WERI-Rb-1 (cell line): Measurements from ENCODE around the gene FAM3B.

Experiments used
- DNase-seq: peaks from one replicate; pipeline ENCODE4 v3.0.0-alpha.2; 2020
- H3K27ac ChIP-seq: fragments of 250-450 bp; sonication (Bioruptor Pico); 2 replicates; pipeline ENCODE4 v1.5.1; 2020; ENCODE audit warnings: mild to moderate bottlenecking, moderate library complexity
- H3K27me3 ChIP-seq: fragments of 250-450 bp; sonication (Bioruptor Pico); 2 replicates; pipeline ENCODE4 v1.5.1; 2021; ENCODE audit warnings: mild to moderate bottlenecking, low read depth, moderate library complexity; ENCODE audit not compliant: insufficient read depth, severe bottlenecking
- H3K36me3 ChIP-seq: fragments of 250-450 bp; sonication (Bioruptor Pico); 2 replicates; pipeline ENCODE4 v1.5.1; 2020; ENCODE audit warnings: mild to moderate bottlenecking, moderate library complexity
- H3K4me3 ChIP-seq: 2 replicates; pipeline ENCODE4 v1.5.1; 2011; ENCODE audit warnings: low read depth, mild to moderate bottlenecking, control low read depth, low read length
- H3K9me3 ChIP-seq: fragments of 250-450 bp; sonication (Bioruptor Pico); 2 replicates; pipeline ENCODE4 v1.5.1; 2021; ENCODE audit warnings: mild to moderate bottlenecking, moderate library complexity; ENCODE audit not compliant: severe bottlenecking
- CTCF ChIP-seq: IDR thresholded peaks from 2 replicates; pipeline ENCODE4 v1.5.1; 2011; ENCODE audit warnings: low read depth, mild to moderate bottlenecking, control low read depth, inconsistent platforms, low read length

FAM3B gene

GRCh38 chr21:41321908-41322495 is 5.4 kb downstream of the FAM3B start:
- TF ChIP-seq CTCF, result no peak
- no peak overlapping the region for H3K4me3 ChIP-seq
- no peaks in the 10 kb centered on the region for H3K27me3 ChIP-seq
- no peak overlapping the region for H3K27ac ChIP-seq
- no peak for DNase-seq
- H3K9me3 ChIP-seq, result no peaks in the 10 kb centered on the region
- no peaks in the 10 kb centered on the region for H3K36me3 ChIP-seq

- no peaks in the 10 kb centered on the region for H3K27me3 ChIP-seq
- no peaks in the 10 kb centered on the region for H3K9me3 ChIP-seq
- DNase-seq, result no peak
- no peak for TF ChIP-seq CTCF
- H3K36me3 ChIP-seq, result no peaks in the 10 kb centered on the region
- H3K4me3 ChIP-seq, result no peak overlapping the region
- H3K27ac ChIP-seq, result no peak overlapping the region
Observed at GRCh38 chr21:41322496-41323382, 6.1 kb downstream of the FAM3B start.

- no peak for DNase-seq
- H3K36me3 ChIP-seq, result no peaks in the 10 kb centered on the region
- no peaks in the 10 kb centered on the region for H3K9me3 ChIP-seq
- TF ChIP-seq CTCF, result no peak
- H3K27ac ChIP-seq, result no peak overlapping the region
- no peaks in the 10 kb centered on the region for H3K27me3 ChIP-seq
- H3K4me3 ChIP-seq, result no peak overlapping the region
Observed at GRCh38 chr21:41325138-41325912, 8.7 kb downstream of the FAM3B start.

- no peaks in the 10 kb centered on the region for H3K36me3 ChIP-seq
- DNase-seq, result no peak
- H3K4me3 ChIP-seq, result no peak overlapping the region
- TF ChIP-seq CTCF, result no peak
- no peak overlapping the region for H3K27ac ChIP-seq
- no peaks in the 10 kb centered on the region for H3K9me3 ChIP-seq
- no peaks in the 10 kb centered on the region for H3K27me3 ChIP-seq
Observed at GRCh38 chr21:41326414-41327080, 9.9 kb downstream of the FAM3B start.

- H3K4me3 ChIP-seq, result no peak overlapping the region
- H3K27ac ChIP-seq, result no peak overlapping the region
- no peaks in the 10 kb centered on the region for H3K27me3 ChIP-seq
- no peaks in the 10 kb centered on the region for H3K36me3 ChIP-seq
- no peak for TF ChIP-seq CTCF
- no peaks in the 10 kb centered on the region for H3K9me3 ChIP-seq
- no peak for DNase-seq
Observed at GRCh38 chr21:41327753-41328152, 11.2 kb downstream of the FAM3B start.
